Frontal cortex (tissue), 4 donors: ENCODE measurements around the gene ADH5. TPM values are rescaled to one million over a fixed set of nuclear protein-coding genes. Genes with fewer than 3 reads are reported as not detected.
"Not testable (repeated sequence)": the region's sequence is repeated elsewhere in the genome, so short reads cannot be mapped to it uniquely, and the experiment has no call there.

Source experiments
- DNase-seq, 2 donors: peaks; one replicate each; pipeline ENCODE4 v3.0.0; 2012; ENCODE audit warnings: low spot score in 2 of 2
- FAIRE-seq: peaks from 2 replicates; lab custom pipeline; 2012; peaks lifted over from hg19 to GRCh38; lab: Jason Lieb, UNC
- total RNA-seq: library from RNA; depleted of rRNA; stranded (reverse); fragments of >200 nt; gene quantifications from one replicate; pipeline ENCODE4 v1.2.3, GENCODE V29; 2014
- donor health status: control.
- donor health status: control.
- donor health status: control.

ADH5 gene
- total RNA-seq = 113 TPM

DNA sequence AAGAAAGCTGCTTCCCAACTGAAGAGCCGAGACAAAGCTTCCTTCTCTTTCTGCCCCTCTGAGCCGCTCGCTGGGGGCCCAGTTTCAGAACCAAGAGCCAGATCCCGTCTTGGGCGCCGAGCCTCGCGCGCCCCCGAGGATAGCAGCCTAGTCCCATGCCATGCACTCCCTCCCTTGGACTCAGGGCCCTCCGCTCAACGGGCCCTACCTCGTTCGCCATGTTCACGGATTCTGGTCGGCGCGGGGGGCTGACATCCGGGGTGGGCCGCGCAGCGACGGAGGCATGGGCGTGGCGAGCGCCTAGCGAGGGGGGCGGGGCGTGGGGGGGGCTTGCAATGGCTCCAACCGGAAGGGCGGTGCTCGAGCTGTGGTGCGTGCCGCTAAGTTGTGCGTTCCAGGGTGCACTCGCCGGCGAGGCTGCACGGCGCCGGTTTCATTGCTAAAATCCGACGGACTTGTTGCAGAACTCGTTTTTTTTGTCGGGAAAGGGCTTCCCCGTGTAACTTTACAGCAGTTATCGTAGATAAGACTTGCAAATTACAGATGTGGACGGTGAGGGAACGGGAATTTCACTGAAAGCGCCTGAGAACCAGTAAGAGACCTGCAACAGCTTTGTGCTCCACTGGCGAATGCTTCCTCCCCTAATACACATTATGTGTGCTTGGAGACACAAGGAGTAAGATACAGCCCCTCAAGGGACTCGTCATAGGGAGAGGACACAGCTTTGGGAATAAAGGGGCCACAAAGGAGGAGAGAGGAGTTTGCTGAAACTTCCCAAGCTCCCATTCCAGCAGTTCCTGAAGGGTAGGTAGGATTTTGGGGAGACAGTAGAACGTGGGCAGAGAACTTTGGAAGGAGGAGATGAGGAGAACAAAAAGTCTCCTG, at the start of gene ADH5:
Gene ADH5 (minus strand): TSS at position 308 of the 885 bp plus-strand sequence. CDS start 88 bp downstream, at position 220.
- peak; percentile 73 to 78 for DNase-seq
- FAIRE-seq = no peak

DNA sequence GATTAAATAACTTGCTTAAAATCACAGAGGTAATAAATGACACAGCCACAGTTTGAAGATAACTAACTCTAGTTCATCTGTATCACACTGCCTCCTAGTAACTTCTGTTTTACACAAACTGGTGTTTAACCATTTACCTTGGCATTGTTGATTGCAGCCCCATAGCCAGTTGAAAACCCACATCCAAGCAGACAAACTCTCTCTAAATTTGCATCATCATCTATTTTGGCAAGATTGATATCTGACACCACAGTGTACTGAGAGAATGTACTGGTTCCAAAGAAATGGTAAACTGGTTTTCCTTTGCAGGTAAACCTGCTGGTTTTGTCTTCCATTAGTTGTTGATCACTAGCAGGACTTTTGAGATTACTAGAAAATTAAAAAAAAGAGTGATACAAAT, 47.7 kb upstream of the ADH5 start:
- DNase-seq = no peak
- FAIRE-seq = no peak

DNA sequence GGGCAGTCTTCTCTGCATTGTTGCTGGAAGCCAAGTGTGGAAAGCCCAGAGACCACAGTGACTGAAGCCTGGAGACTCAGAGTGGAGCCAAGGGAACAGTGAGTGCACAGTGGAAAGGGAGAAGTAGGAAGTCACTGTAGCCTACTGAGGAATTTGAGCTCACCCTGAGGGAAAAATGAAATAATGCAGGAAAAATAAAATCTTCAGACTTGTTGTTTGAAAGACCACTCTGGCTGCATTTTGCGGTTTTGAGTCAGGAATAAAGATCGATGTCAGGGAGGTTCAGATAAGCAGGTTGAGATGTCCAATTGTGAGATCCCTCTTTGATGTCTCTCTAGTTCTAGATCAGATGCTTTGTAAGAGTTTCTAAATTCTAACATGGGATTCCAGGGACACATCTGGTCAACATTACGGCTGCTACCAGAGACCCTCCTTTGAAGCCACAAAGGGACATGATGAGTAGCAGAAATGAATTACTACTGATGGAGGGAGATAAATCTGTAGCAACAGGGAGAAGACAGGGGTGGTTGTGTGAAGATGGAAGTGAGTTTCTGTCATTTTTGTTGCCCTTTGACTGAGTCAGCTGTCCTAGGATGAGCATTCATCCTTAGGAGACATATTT, 47.1 kb upstream of the ADH5 start:
- DNase-seq (no peak), FAIRE-seq (no peak)

DNA sequence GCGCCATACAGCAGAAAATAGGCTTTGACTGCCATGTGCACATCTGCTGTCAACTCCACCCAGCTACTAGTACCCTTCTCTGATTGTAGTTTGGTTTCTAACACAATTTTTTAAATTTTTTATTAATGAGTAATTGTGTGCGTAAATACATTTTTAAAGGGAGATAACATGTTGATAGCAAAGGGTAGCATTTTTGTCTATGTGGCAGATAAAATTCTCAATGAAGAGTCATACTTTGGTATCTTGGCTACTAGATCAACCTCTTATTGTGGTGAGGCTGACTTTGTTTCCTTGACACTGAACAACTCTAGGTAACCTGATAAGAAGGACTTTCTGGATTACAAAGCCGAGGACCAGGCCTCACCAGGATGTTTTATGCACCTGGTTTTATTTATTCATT, 46.0 kb upstream of the ADH5 start:
- FAIRE-seq = no peak

DNA sequence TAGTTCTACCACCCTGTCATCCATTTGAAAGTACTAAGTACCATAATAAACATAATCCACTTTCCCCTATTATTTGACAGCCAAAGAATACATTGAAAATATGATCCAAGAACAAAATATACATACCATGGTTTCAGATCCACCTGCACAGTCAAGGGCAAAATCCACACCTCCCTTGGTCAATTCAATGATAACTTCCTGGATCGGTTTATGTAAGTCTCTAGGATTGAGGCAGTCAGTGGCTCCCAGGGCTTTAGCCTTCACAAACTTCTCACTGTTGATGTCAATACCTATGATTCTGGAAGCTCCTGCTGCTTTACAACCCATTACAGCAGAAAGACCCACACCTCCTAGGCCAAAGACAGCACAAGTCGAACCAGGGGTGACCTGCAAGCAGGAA, 42.8 kb upstream of the ADH5 start:
- DNase-seq (no peak), FAIRE-seq (no peak)

More for the DNA sequence above, 46.0 kb upstream of the ADH5 start:
- no peak for DNase-seq

DNA sequence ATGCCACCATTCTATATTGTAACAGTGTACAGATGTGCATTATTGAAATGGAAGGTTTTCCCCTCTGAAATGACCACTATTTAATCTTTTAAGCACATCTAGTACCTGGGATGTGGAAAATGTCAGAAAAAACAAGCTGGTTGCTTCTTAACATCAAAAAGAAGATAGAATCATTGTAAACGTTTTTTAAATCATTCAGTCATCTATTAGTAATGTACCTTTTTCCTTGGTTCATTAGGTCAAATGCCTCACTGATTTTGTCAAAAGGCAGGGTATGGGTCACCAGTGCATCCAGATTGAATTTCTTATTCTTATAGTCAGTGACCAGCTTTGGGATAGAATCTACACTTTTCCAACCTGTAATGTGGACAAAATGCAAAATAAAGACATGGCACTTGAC, 37.8 kb upstream of the ADH5 start:
- DNase-seq (no peak), FAIRE-seq (no peak)

DNA sequence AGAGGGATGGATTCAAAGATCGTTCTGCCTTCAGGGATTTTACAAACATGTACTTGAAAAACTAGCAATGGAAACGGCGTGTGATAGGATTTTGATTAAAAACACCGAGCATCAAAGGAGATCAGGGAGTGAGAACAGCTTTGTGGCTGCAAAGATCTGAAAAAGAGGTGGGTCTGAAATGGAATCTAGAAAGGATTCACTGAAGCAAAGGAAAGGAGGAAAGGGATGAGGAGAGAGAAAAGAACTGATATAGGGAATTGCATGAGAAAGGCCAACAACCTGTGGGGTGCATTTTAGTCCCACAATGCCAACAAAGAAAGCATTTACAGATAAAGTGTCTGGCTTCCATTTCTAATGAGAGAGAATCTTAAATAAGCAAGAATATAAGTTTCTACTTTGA, 32.4 kb upstream of the ADH5 start:
- DNase-seq (no peak), FAIRE-seq (no peak)

DNA sequence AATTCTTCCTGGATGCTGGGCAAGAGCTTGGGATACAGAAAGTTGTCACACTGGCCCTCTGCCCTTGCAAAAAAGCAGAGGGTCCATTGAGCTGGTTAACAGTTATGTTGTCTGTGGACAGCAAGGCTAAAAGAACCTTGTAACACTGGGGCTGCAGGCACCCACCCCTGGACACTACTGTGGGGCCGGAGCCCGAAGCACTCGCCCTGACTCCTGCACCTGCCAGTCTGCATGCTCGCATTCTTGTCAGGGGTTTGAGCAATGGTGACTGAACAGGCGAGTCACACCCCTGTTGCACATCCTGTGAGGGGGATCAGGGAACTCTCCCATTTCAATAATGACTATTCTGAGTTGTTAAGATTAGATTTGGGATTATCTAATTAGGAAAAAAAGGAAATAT, 31.9 kb upstream of the ADH5 start:
- no peak for FAIRE-seq
- no peak for DNase-seq

DNA sequence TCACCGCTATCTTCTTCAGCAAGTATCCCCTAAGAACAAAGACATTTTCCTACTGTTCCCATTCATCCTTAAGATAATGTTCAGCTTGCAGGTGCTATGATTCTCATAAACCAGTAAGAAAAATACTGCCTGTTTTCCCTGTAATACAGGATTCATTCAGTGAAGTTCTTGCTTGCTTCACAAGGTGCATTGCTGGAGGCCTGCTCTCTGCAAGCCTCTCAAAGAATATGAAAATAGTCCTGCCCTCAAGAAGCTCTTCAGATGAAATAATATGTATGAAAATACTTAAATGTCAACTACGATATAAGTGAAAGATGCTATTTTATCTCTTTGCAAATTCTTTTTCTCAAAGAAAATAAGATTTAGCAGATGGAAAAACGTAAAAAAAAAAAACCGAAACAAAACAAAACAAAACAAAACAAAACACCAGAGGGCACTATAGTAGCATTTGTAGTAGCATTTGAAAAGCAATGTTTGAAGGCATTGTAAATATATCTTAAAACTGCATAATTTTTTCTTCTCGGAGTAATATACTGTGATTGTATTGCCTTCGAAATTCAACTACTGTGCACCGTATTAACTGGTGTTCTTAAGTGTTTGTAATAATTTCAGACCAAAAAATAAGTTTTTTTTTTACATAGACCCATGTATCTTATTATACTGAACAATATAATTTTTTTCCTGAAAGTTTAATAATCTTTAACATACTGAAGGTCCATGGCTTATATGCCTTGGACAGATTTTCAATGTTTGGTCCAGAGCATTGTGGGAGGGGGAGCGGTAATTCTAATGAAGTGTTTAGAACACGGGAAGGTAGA, 29.5 kb upstream of the ADH5 start:
- FAIRE-seq (peak; percentile 92), DNase-seq (peak in 1 of 2 donors; percentile 8)

DNA sequence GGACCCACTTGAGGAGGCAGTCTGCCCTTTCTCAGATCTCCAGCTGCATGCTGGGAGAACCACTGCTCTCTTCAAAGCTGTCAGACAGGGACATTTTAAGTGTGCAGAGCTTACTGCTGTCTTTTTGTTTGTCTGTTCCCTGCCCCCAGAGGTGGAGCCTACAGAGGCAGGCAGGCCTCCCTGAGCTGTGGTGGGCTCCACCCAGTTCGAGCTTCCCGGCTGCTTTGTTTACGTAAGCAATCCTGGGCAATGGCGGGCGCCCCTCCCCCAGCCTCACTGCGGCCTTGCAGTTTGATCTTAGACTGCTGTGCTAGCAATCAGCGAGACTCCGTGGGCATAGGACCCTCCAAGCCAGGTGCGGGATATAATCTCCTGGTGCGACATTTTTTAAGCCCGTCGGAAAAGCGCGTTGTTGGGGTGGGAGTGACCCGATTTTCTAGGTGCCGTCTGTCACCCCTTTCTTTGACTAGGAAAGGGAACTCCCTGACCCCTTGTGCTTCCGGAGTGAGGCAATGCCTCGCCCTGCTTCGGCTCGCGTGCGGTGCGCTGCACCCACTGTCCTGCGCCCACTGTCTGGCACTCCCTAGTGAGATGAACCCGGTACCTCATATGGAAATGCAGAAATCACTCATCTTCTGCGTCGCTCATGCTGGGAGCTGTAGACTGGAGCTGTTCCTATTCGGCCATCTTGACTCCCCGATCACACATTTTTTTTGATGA, 28.7 kb upstream of the ADH5 start:
- not testable (repeated sequence) for FAIRE-seq, DNase-seq

DNA sequence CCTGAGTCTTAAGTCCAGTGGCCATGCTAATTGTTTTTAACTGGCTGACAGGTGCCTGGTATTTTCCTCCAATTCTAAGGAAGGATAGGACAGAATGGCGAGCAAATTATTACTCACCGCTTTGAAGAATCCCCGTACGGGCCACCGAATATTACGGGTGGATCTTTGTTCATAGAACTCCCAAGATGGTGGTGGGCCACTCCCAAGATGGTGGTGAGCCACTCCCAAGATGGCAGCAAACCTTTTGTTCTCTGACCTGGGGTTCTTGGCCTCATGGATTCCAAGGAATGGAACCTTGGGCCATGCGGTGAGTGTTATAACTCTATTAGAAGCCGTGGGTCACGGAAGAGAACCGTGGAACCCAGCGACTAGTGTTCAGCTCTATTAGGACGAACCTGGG, 20.7 kb upstream of the ADH5 start:
- DNase-seq, FAIRE-seq: not testable (repeated sequence)

DNA sequence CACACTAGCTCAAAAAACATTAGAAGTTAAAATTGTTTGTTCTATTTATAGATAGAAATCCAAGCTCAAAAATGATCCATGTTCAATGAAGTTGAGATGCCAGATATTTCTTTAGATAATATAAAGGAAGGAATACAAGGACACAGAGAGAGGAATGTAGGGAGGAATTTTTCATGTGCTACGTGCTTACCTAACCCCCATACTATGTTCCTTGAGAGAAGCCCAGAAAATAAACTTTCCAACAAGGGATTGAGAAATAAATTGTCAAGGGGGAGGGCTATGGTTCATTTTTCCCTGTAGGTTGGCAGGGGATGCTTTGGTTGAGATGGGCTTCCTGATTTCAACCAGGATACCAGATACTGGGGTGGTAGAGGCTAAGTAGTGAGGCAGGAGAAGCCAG, 15.6 kb upstream of the ADH5 start:
- FAIRE-seq (no peak), DNase-seq (no peak)

DNA sequence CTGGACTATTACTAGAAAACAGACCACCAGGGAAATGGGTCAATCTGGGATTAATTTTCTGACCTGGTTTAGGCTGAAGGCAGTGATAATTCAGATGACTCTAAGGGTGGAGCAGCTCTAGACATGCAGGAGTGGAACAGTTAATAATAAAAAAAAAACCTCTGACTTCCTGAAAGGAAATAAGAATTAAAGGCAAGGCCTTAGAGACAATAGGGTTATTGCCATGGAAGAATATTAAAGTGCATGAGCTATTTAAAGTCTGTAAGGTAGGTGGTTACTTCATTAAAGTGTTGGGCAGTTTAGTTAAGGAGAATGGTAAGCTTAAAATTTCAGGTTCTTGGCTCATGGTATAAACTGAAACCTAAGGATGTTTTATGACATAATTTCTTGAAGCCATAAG, 14.6 kb upstream of the ADH5 start:
- FAIRE-seq (no peak), DNase-seq (no peak)

DNA sequence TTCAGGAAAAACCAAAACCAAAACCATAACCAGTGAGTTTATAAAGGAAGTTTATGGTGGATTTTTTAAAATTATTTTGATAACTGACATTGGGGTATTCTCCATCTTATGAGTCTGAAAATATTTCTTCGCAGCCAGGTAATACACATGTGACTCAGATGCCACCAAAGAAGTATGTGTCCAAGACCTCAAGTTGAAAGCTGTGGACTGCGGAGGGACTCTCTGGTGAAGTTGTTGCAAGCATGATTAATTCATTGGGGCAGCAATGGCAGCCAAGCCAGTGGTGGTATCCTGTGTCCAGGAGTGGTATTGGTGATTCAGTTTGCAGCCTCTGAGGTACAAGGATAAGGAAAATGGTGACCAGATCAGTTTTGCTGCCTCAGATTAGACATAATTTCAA, 14.0 kb upstream of the ADH5 start:
- FAIRE-seq = no peak
- no peak for DNase-seq

DNA sequence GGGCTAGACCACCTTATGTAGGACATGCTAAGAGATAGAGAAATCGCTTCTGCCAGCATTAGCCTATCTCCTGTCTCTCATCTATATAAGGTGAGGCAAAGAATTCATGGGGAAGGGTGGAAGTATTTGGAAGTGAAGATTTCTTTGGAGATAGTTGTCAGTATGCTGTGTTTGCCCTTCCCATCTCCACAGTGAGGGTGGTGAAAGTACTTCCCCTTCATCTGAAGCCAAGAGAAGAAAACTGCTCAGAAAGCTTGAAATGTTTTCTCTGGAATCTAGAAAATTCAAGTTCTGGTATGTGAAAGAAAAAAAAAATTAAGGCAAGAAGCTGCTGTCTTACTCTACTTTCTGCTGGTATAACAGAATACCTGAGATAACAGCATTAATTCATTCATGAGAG, 12.3 kb upstream of the ADH5 start:
- DNase-seq = no peak
- no peak for FAIRE-seq

DNA sequence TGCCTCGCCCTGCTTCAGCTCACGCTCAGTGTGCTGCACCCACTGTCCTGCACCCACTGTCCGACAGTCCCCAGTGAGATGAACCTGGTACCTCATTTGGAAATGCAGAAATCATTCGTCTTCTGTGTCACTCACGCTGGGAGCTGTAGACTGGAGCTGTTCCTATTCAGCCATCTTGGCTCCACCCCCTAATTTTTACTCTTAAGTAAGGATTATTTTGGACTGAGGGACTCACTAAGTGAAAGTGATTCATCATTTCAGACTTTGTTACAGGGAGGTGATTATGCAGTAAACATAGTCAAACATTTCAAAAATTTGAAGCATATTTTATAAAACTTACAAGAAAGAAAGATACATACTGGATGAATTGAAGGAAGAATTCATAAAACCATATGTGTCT, 11.2 kb upstream of the ADH5 start:
- FAIRE-seq, DNase-seq: not testable (repeated sequence)

DNA sequence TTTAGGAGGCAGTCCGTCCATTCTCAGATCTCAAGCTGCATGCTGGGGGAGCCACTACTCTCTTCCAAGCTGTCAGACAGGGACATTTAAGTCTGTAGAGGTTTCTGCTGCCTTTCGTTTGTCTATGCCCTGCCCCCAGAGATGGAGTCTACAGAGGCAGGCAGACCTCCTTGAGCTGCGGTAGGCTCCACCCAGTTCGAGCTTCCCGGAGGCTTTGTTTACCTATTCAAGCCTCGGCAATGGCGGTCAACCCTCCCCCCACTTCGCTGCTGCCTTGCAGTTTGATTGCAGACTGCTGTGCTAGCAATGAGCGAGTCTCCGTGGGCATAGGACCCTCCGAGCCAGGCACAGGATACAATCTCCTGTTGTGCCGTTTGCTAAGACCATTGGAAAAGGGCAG, 10.7 kb upstream of the ADH5 start:
- no peak for FAIRE-seq
- DNase-seq = no peak

DNA sequence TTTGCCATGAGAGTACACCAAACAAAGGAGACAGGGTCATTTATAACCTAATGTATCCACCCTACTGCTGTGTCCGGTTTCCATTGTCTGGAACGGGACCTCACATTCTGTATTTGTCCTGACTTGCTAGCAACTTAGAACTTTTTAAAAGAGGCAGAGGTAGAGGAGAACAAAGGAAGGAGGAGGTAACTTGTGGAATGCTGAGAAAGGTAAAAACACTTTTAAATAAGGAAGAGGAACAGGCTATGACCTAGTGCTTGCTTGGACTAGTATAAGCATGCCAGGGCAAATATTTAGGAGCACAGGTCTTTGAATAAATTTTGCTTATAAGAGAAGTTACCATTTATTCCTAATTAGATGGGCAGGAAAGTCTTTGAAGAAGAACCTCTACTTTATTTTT, 3.3 kb upstream of the ADH5 start:
- FAIRE-seq, DNase-seq: not testable (repeated sequence)

DNA sequence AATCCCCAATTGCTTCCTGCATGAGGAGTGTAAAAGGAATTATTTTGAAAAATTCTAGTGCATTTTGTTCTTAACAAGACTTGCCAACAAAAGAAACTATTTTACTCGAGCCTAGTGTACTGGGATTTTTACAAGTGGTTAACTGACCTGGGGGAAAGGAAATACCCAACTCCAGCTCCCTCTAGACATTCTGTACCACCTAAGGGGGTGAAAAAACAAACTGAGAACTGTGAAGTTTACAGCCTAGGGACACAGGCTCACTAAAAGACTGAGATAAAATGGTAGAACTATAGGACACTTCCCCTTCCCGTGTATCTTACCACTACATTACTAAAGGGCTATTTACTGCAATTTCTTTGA, 2.6 kb upstream of the ADH5 start:
- FAIRE-seq (no peak), DNase-seq (no peak)
